Measurements from ENCODE around the gene NYNRIN.
"Not testable (repeated sequence)": the region's sequence is repeated elsewhere in the genome, so short reads cannot be mapped to it uniquely, and the experiment has no call there.

NYNRIN gene

DNA sequence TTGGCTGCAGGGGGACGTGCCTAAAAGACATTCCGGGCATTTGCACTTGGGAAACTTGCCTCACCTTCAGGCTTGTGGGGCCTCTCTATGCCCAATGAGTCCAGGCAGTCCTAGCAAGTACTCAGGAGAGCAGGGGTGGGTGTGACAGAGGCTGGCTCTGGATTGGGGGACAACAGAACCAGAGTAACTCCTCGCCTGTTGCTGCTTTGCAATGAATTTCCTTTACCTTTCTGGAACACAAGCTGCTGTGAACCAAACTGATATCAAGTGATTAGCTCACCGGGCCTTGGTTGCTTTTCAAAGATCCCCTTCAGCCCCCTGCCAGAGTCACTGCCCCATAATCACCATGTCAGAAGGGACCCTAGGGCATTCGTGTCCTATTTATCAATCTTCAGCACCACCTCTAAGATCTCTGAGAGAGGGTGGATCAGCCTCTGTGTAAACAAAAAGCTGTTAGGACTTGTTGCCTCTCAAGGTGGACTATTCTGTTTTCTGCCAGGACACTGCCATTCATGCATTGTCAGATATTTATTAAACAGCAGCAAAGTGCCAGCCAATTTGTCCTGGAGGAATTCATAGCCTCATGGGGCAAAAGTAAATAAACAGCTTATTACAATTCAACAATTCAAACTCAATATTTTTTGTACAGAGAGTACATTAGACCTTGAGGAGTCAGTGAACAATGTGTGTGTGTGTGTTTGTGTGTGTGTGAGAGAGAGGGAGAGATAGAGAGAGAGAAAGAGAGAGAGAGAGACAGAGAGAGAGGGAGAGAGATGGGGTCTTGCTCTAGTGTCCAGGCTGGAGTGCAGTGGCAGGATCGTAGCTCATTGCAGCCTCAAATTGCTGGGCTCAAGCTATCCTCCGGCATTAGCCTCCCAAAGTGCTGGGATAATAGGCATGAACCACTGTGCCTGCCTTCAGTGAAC, 19.6 kb upstream of the NYNRIN start:
- Mint-ChIP-seq H3K4me3 (no peak overlapping the region), H3K9me3 (no peaks in the 10 kb centered on the region), H3K27ac (no peak overlapping the region), H3K4me1 (ENCODE audit: low read depth) (no peaks in the 10 kb centered on the region), H3K27me3 (ENCODE audit: low read depth) (peaks cover 9% of the 10 kb centered on the region), H3K36me3 (ENCODE audit: low read depth) (no peaks in the 10 kb centered on the region)

DNA sequence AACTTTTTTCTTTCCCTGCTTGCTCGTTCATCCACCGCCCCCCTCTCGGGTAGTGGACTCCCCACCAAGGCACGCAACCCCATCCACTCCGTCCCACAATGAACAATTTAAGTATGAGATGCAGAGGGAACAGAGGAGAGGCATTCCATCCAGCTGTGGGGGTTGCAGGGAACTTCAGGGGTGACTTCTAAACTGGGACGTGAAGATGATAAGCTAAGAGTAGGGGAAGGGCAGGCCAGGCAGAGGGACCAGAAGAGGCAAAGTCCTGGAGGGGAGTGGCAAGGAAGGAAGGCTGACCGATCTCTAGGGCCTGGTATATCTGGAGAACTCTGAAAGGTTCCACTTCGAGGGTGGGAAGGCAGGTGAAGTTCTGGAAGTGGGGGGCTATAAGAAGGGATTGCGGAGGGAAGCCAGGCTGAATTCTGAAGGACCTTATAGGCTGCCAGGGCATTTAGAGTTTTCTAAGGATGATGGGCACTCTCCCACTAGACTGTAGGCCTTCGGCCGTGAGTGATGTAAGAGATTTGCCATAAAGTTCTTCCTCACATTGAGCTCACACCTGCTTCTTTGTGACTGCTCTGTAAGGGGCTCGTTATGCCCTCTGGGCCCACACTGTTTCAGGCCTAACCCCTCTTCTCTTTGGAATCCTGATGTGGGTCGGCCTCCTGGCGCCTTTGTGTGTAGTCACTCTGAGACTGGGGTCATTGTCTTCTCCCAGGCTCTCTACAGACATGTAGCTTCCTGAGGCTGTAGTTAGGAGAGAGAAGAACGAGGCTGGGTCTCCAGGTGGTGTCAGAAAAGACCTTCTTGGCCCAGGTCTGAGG, 18.7 kb upstream of the NYNRIN start:
- Mint-ChIP-seq H3K36me3 (ENCODE audit: low read depth) (no peaks in the 10 kb centered on the region), H3K4me3 (no peak overlapping the region), H3K27me3 (ENCODE audit: low read depth) (peaks cover 14% of the 10 kb centered on the region), H3K27ac (no peak overlapping the region), H3K4me1 (ENCODE audit: low read depth) (no peaks in the 10 kb centered on the region), H3K9me3 (no peaks in the 10 kb centered on the region)

DNA sequence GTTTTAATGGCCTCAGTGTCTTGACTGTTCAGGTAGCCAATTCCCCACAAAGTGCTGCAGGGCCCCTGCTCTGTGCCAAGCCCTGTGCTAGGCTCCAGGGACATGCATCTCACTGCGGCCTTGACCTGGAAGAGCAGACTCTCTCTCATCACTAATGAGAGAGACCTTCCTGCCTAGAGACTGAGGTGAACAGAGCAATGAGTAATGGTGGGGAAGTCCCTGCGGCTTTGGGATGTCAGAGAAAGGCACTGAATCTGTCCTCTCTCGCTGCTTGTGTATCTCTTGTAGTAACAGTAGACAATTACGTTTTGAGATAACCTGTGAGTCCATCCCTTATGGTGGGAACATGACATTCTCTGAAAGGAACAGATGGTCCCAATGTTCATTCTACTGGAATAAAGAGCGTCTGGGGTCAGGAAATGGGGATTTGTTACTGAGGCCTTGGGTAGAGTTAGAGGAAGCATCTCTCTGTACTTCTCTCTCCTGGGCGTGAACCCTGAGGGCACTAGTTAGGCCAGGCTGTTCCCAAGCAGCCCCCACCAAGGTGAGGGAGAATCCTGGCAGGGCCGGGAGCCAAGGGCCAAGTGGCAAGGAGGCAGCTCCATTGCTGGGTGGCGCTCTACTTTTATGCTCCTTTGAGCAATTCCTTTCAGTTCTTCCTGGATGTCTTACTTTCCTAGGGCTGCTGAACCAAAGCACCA, 17.3 kb upstream of the NYNRIN start:
- Mint-ChIP-seq H3K4me1 (ENCODE audit: low read depth) (no peaks in the 10 kb centered on the region), H3K4me3 (no peak overlapping the region), H3K27ac (no peak overlapping the region), H3K36me3 (ENCODE audit: low read depth) (no peaks in the 10 kb centered on the region), H3K9me3 (no peaks in the 10 kb centered on the region), H3K27me3 (ENCODE audit: low read depth) (peaks cover 14% of the 10 kb centered on the region)

DNA sequence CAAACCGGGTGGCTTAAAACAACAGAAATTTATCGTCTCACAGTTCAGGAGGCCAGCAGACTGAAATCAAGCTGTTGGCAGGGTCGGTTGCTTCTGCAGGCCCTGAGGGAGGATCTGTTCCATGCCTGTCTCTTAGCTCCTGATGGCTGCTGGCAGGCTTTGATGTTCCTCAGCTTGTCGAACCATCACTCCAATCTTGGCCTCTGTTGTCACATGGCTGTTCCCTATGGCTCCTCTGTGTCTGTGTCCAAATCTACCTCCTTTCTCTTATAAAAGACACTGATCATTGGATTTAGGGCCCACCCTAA, 16.8 kb upstream of the NYNRIN start:
- Mint-ChIP-seq H3K4me3 (no peak overlapping the region), H3K9me3 (no peaks in the 10 kb centered on the region), H3K27ac (no peak overlapping the region), H3K27me3 (ENCODE audit: low read depth) (peaks cover 18% of the 10 kb centered on the region), H3K36me3 (ENCODE audit: low read depth) (no peaks in the 10 kb centered on the region), H3K4me1 (ENCODE audit: low read depth) (no peaks in the 10 kb centered on the region)

DNA sequence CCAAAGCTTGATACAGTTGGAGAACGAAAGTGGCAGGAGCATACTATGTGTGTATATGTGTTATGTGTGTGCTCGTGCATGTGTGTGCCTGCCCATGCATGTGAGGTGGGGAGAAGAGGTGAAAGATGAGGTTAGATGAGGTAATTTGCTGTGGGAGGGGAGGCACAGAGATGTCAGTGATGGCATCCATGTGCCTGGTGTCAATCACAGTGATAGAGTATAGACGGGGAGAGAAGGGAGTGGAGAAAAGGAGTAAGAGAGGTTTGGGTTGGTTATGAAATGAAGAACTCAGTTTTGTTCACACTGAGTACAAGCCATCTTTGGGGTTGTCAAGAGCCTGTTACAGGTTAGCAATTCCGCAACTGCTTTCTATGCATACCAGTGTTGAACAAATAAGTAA, 14.6 kb upstream of the NYNRIN start:
- H3K36me3 Mint-ChIP-seq (ENCODE audit: low read depth) = no peaks in the 10 kb centered on the region
- H3K4me3 Mint-ChIP-seq = no peak overlapping the region
- no peak overlapping the region for H3K27ac Mint-ChIP-seq
- H3K4me1 Mint-ChIP-seq (ENCODE audit: low read depth) = no peaks in the 10 kb centered on the region
- H3K27me3 Mint-ChIP-seq (ENCODE audit: low read depth) = peaks cover 34% of the 10 kb centered on the region
- no peaks in the 10 kb centered on the region for H3K9me3 Mint-ChIP-seq

DNA sequence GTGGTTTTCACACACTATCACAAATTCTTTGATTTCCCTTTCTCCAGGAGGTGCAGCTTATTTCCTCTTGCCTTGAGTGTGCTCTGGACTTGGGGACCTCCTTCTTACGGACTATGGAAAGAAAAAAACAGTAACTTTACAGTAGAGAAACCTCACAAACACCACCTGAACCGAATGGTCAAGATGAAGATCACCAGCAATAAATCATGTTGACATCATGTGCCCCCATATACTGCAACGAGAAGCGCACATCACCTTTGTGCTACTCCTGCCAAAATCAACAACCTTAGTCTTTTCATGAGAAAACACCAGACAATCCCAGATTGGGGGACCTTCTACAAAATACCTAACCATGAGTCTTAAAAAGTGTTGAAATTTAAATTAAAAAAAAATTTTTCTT, 13.3 kb upstream of the NYNRIN start:
- Mint-ChIP-seq H3K36me3 (ENCODE audit: low read depth) (no peaks in the 10 kb centered on the region), H3K4me3 (no peak overlapping the region), H3K27ac (no peak overlapping the region), H3K9me3 (no peaks in the 10 kb centered on the region), H3K4me1 (ENCODE audit: low read depth) (no peaks in the 10 kb centered on the region), H3K27me3 (ENCODE audit: low read depth) (peaks cover 40% of the 10 kb centered on the region)

DNA sequence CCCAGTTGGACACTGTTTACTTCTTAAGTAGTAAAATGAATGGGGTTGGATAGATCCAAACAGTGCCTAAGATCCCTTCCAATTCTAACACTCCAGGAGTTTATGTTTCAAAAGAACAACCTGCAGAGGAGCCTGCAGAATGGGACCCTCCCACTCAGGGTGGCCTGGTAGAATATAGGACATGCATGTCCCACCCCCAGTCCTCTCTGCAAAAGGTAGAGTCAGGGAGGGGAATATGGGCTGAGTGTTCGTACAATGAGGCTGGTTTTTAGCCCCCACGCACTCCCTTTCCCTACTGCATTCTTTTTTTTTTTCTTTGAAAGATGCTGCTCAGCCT, 11.8 kb upstream of the NYNRIN start:
- Mint-ChIP-seq H3K27ac (no peak overlapping the region), H3K36me3 (ENCODE audit: low read depth) (no peaks in the 10 kb centered on the region), H3K4me3 (no peak overlapping the region), H3K27me3 (ENCODE audit: low read depth) (peaks cover 52% of the 10 kb centered on the region), H3K9me3 (no peaks in the 10 kb centered on the region), H3K4me1 (ENCODE audit: low read depth) (no peaks in the 10 kb centered on the region)

DNA sequence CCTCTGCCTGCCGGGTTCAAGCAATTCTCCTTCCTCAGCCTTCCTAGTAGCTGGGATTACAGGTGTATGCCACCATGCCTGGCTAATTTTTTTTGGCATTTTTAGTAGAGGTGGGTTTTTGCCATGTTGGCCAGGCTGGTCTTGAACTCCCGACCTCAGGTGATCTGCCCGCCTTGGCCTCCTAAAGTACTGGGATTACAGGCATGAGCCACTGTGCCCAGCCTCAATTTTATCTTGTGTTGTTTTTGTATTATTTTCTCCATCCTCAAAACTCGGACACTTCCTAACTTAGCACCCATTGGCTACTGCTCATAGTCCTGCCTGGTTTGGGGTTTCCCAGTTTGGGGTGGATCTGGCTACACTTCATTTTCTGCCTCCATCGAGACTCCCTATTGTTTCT, 11.2 kb upstream of the NYNRIN start:
- H3K27me3 Mint-ChIP-seq (ENCODE audit: low read depth) = peaks cover 58% of the 10 kb centered on the region
- H3K4me3 Mint-ChIP-seq = not testable (repeated sequence)

DNA sequence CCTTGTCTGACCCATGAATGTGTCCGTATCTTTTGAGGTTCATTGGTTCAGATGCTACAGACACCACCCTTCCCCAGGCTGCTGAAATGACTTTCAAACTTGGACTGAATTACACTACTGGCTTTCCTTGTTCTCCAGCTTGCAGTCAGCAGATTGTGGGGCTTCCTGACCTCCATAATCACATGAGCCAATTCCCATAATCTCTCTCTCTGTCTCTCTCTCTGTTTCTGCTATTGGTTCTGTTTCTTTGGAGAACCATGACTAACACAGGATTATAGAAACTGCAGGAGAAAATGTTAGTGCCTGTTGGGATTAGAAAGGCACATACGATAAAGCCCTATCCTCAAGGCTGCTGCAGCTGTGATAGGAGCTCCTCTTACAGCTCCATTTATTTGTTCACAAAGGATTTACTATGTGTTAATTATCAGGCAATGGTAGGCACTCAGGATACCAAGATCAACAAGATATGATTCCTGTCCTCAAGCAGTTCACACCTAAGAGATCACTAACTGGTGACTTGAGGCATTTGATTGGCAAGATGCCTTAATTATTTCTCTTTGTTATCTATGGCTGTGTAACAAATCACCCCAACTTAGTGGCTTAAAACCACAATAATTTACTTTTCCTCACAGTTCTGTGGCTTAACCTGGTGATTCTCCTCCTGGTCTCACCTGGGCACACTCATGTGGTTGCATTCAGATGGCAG, 10.2 kb upstream of the NYNRIN start:
- Mint-ChIP-seq H3K27me3 (ENCODE audit: low read depth) (peaks cover 58% of the 10 kb centered on the region), H3K4me3 (no peak overlapping the region), H3K4me1 (ENCODE audit: low read depth) (no peaks in the 10 kb centered on the region), H3K27ac (no peak overlapping the region), H3K36me3 (ENCODE audit: low read depth) (no peaks in the 10 kb centered on the region), H3K9me3 (no peaks in the 10 kb centered on the region)

More for the DNA sequence above, 11.2 kb upstream of the NYNRIN start:
- not testable (repeated sequence) for H3K9me3 Mint-ChIP-seq; H3K4me1 Mint-ChIP-seq (ENCODE audit: low read depth); H3K27ac Mint-ChIP-seq; H3K36me3 Mint-ChIP-seq (ENCODE audit: low read depth)

DNA sequence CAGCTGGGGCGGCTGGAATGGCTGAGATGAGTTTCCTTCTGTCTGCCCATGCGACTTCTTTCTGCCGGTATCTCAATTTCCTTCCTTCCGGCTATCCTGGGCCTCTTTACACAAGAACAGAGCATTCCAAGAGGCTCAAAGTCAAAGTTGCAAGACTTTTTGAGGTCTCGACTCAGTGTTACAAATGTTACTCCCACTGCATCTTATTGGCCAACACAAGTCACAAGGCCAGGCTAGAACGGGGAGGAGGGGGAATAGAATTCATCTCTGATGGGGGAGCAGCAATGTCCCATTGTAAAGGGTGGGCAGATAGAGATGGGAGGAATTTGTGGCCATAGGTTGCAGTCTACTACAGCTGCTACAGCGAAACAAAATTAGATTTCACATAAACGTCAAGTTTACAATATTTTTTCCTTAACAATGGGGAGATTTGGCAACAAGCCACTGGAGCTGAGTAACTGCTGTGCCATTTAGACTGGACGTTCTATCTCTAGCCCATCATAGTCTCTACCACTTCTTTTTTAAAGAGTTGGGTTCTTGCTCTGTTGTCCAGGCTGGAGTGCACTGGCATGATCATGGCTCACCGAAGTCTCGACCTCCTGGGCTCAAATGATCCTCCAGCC, 9.5 kb upstream of the NYNRIN start:
- Mint-ChIP-seq H3K4me1 (ENCODE audit: low read depth) (no peaks in the 10 kb centered on the region), H3K9me3 (no peaks in the 10 kb centered on the region), H3K36me3 (ENCODE audit: low read depth) (no peaks in the 10 kb centered on the region), H3K4me3 (no peak overlapping the region), H3K27ac (no peak overlapping the region), H3K27me3 (ENCODE audit: low read depth) (peaks cover 58% of the 10 kb centered on the region)

DNA sequence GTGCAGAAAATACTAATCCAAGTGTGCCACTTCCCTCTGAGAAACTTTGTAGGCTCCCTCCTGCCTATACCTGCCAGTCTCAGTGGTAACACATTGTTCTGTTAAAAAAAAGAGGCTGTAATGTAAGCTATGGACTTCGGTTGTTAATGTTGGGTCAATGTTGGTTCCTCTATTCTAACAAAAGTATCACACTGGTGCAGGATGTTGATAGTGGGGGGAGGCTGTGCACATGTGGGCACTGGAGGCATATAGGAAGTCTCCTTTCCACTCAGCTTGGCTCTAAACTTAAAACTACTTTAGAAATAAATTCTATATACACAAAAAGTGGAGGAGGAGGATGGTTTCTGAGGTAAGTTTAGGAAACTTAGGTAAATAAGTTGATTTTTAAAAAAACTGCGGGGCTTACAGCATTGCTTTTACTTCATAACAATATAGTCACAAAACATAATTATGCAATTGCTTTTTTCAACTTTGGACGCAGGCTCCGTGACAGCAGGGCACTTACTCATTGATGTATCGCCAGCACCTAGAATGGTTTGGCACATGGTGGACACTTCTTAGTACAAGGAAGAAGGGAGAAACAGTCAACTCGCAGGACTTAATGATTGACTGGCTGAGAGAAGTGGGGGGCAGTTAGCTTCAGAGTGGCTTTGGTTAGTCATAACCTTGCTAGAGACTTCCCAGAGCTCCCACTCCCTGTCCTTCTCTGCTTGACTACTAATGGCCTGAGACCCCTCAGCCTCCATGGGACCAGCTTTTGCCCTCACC, 7.9 kb upstream of the NYNRIN start:
- Mint-ChIP-seq H3K4me1 (ENCODE audit: low read depth) (no peaks in the 10 kb centered on the region), H3K4me3 (no peak overlapping the region), H3K27me3 (ENCODE audit: low read depth) (peaks cover 54% of the 10 kb centered on the region), H3K27ac (no peak overlapping the region), H3K36me3 (ENCODE audit: low read depth) (no peaks in the 10 kb centered on the region), H3K9me3 (no peaks in the 10 kb centered on the region)

DNA sequence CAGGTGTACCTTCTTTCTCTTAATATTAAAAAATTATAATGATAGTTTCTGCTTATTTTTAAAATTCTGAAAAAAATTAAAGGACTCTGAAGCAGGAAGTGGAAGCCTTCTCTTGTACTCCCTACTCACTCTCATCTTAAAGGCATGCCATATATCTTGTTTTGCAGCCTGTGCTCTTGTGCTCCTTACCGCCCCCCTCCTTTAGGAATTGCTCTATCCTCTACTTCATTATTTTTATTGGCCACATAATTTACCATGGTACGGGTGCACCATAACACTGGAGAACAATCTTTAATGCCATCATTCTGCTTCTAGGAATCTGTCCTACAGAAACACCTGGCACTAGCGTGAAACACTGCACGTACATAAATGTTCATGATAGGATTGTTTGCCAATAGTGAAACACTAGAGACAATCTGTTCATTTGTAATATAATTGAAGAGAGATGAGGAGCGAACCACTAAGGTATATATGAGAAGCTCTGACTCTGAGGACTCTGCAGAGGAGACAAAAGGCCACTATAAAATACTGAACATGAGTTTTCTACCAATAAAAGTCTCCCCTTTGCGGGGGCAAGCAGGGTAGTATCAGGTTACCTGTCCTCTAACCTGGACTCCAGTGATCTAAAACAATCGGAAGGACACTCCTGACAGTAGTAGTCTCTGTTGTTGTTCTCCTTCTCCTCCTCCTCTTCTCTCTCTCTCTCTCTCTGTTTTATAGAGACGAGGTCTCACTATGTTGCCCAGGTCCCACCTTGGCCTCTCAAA, 6.3 kb upstream of the NYNRIN start:
- Mint-ChIP-seq H3K36me3 (ENCODE audit: low read depth) (no peaks in the 10 kb centered on the region), H3K9me3 (no peaks in the 10 kb centered on the region), H3K27ac (no peak overlapping the region), H3K27me3 (ENCODE audit: low read depth) (peaks cover 64% of the 10 kb centered on the region), H3K4me1 (ENCODE audit: low read depth) (no peaks in the 10 kb centered on the region), H3K4me3 (no peak overlapping the region)

DNA sequence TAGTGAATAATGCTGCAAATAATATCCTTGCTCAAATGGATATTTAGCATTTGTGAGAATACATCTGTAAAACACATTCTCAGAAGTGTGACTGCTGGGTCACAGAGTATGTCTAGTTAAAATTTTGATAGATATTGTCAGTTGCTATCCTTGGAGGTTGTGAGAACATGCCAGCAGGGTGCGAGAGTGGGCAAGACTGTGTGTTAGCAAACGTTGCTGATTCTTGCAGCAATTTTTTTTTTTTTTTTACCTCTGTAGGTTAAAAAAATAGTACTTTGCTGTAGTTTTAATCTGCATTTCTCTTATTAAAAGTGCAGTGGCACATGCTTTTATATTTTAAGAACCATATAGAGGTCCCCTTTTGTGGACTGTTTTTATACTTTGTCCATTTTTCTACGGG, 4.5 kb upstream of the NYNRIN start:
- Mint-ChIP-seq H3K27me3 (ENCODE audit: low read depth) (peaks cover 52% of the 10 kb centered on the region), H3K9me3 (no peaks in the 10 kb centered on the region), H3K4me1 (ENCODE audit: low read depth) (no peaks in the 10 kb centered on the region), H3K4me3 (no peak overlapping the region), H3K36me3 (ENCODE audit: low read depth) (no peaks in the 10 kb centered on the region), H3K27ac (no peak overlapping the region)
